Measurements from ENCODE around the gene KHSRP. TPM values are rescaled to one million over a fixed set of nuclear protein-coding genes. Genes with fewer than 3 reads are reported as not detected.

Gene KHSRP
- total and polyA plus RNA-seq, 10 of the 15 experiments (the other 5 are each of a cell fraction or from before 2014, with no cell fraction given) = 4.8 to 440 (median 82.0) TPM

DNA sequence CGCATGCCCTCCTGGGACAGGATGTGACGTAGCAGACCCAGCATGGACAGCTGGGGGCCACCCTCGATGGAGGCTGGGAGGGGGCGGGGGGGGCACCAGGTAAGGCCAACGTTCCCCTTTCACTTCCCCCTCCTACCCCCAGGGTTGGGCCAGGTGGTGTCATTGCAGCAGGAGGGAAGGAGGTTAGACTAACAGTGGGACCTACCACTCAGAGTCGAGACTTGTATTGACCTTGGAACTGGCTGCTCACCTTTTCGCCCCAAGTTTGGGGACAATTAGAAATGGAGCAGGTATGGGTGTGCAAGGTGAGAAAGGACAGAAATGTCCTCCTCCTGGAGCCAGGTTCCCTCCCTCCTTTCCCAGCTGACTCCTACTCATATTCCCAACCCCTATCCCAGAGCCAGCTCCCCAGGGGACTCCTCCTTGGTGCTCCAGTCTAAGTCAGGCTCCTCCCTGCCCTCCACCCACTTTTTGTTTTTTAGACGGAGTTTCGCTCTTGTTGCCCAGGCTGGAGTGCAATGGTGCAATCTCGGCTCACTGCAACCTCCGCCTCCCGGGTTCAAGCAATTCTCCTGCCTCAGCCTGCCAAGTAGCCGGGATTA, 17.6 kb upstream of the KHSRP start:
- intact Hi-C loops (cut with micrococcal nuclease; ENCODE audit: unreplicated experiment) = no loop called here
- no peak for ATAC-seq
- Histone ChIP-seq H3K36me3 (ENCODE audit: control insufficient read depth in 2 of 2, insufficient read depth in 2 of 2, low read length in 1 of 2) (peaks cover 0 to 3% of the 10 kb centered on the region in 2 experiments; a peak in 2 of 4 replicates), H4K20me1 (ENCODE audit: control insufficient read depth, insufficient read depth) (no peaks in the 10 kb centered on the region), H3K9me3 (replicated peaks; ENCODE audit: control insufficient read depth, insufficient read depth, low read length) (no peaks in the 10 kb centered on the region; the same call in 2 of the 3 replicates), H3K27me3 (replicated peaks in 1 of 2; ENCODE audit: control insufficient read depth in 2 of 2, insufficient read depth in 2 of 2, low read length in 1 of 2) (no peaks in the 10 kb centered on the region), H3K27ac (ENCODE audit: control insufficient read depth, insufficient read depth) (no peak overlapping the region), H2AFZ (ENCODE audit: control insufficient read depth, low read depth, low read length) (no peak overlapping the region), H3K4me1 (ENCODE audit: control insufficient read depth, insufficient read depth, low read length) (no peaks in the 10 kb centered on the region), H3K79me2 (ENCODE audit: control insufficient read depth, insufficient read depth, low read length) (no peaks in the 10 kb centered on the region), H3K4me3 (no peak overlapping the region), H3K9ac (ENCODE audit: control insufficient read depth, insufficient read depth, low read length) (no peak overlapping the region), H3K4me2 (ENCODE audit: control insufficient read depth, insufficient read depth) (no peak overlapping the region)
- no TSS peak for BruUV-seq (replicated peaks)
- ChIA-PET POLR2A (no interaction called here), CTCF (no interaction called here), RAD21 (ENCODE audit: unreplicated experiment) (no interaction called here), SMC1A (ENCODE audit: uncharacterized antibody, unreplicated experiment) (no interaction called here)
- FAIRE-seq = no peak
- 71% methylated on average over 13 of the region's 13 CpGs for whole genome bisulfite sequencing (ENCODE audit: insufficient coverage, insufficient replicate concordance, low lambda C conversion rate, missing lambda C conversion rate)
- in situ Hi-C loops (cut with MboI) = no loop called here
- no peak for DNase-seq (ENCODE audit: low read depth, low spot score)
- no peak for TF ChIP-seq RB1 (IDR thresholded peaks at IDR 0.05; ENCODE audit: borderline replicate concordance)
- TF ChIP-seq, protein P1, sequence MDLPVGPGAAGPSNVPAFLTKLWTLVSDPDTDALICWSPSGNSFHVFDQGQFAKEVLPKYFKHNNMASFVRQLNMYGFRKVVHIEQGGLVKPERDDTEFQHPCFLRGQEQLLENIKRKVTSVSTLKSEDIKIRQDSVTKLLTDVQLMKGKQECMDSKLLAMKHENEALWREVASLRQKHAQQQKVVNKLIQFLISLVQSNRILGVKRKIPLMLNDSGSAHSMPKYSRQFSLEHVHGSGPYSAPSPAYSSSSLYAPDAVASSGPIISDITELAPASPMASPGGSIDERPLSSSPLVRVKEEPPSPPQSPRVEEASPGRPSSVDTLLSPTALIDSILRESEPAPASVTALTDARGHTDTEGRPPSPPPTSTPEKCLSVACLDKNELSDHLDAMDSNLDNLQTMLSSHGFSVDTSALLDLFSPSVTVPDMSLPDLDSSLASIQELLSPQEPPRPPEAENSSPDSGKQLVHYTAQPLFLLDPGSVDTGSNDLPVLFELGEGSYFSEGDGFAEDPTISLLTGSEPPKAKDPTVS (IDR thresholded peaks at IDR 0.05; ENCODE audit: low read depth, low read length) = no peak
- TF ChIP-seq MTA3 (IDR thresholded peaks at IDR 0.05; ENCODE audit: borderline replicate concordance, low read length) = no peak
- TF ChIP-seq KAT2A (conservative IDR thresholded peaks at IDR 0.05; ENCODE audit: control insufficient read depth, low read depth, low read length) = no peak
- TF ChIP-seq IKZF2 (IDR thresholded peaks at IDR 0.05) = no peak
- no peak for TF ChIP-seq CBX3 (IDR thresholded peaks at IDR 0.05; ENCODE audit: borderline replicate concordance, low read depth)
- TF ChIP-seq LARP7 (IDR thresholded peaks at IDR 0.05) = no peak
- no peak for TF ChIP-seq MYC (IDR thresholded peaks at IDR 0.05; ENCODE audit: insufficient read depth, insufficient read length, insufficient replicate concordance, low read length, severe bottlenecking)

Measured in GM12878 (cell line).